B cell (primary cell): ENCODE measurements around the gene HS6ST2. TPM values are rescaled to one million over a fixed set of nuclear protein-coding genes. Genes with fewer than 3 reads are reported as not detected.

ENCODE experiments used
- ATAC-seq: fragments of 200-7000 bp; cut with Tn5 transposase; one replicate; pipeline ENCODE4 v1.10.0; 2021; ENCODE audit warnings: low read depth, mild to moderate bottlenecking, moderate number of reproducible peaks, moderate library complexity
- CTCF ChIA-PET: fragments of 350-600 bp; sonication (Branson Sonifier 250); formaldehyde crosslinking; loops from one replicate; lab custom pipeline; 2021; ENCODE audit warnings: antibody characterized with exemption, inconsistent platforms; lab: Charles Lee
- POLR2A ChIA-PET: fragments of 350-600 bp; sonication (Branson Sonifier 250); formaldehyde crosslinking; loops from one replicate; lab custom pipeline; 2021; ENCODE audit warnings: antibody characterized with exemption; lab: Charles Lee
- DNase-seq: peaks from one replicate; pipeline ENCODE4 v3.0.0; 2013
- H2AFZ ChIP-seq: 2 replicates; pipeline ENCODE4 v1.6.1; 2012; ENCODE audit warnings: mild to moderate bottlenecking, low read depth, low read length; ENCODE audit not compliant: insufficient read depth, poor library complexity, severe bottlenecking
- H3K27ac ChIP-seq, 2 donors: 1 replicate in 1 of 2; 2 replicates in 1 of 2; pipeline ENCODE4 v1.5.1; 2012 to 2013; ENCODE audit warnings: low read length in 2 of 2, mild to moderate bottlenecking in 2 of 2, moderate library complexity in 1 of 2
- H3K27me3 ChIP-seq, 4 experiments: fragments of 200-600 bp in 1 of 4; sonication (generic) in 1 of 4; replicated peaks in 1 of 4; 1 replicate in 2 of 4; 2 replicates in 2 of 4; pipeline versions ENCODE4 v1.6.1 to v1.7.0; 2013 to 2016; ENCODE audit warnings: low read length in 3 of 4, mild to moderate bottlenecking in 2 of 4, mixed read lengths in 1 of 4, moderate library complexity in 1 of 4; ENCODE audit not compliant: insufficient read depth in 4 of 4, control insufficient read depth in 3 of 4; ENCODE audit errors: control extremely low read depth in 1 of 4
- H3K36me3 ChIP-seq, 2 experiments: replicated peaks in 1 of 2; 1 replicate in 1 of 2; 2 replicates in 1 of 2; pipeline versions ENCODE4 v1.6.1 to v1.7.1; 2013; ENCODE audit warnings: low read length in 1 of 2; ENCODE audit not compliant: insufficient read depth in 2 of 2, control insufficient read depth in 1 of 2; ENCODE audit errors: control extremely low read depth in 1 of 2, extremely low read depth in 1 of 2
- H3K4me1 ChIP-seq, 2 donors: fragments of 200-600 bp in 1 of 2; sonication (generic) in 1 of 2; 1 replicate in 1 of 2; 2 replicates in 1 of 2; pipeline versions ENCODE4 v1.5.1 to v1.6.1; 2013 to 2017; ENCODE audit warnings: low read length in 2 of 2; ENCODE audit not compliant: control insufficient read depth in 2 of 2, insufficient read depth in 2 of 2
- H3K4me2 ChIP-seq: replicated peaks from 2 replicates; pipeline ENCODE3; 2012; ENCODE audit warnings: mild to moderate bottlenecking, low read depth, low read length; ENCODE audit not compliant: poor library complexity, severe bottlenecking
- H3K4me3 ChIP-seq, 5 experiments: fragments of 200-600 bp in 1 of 5; sonication (generic) in 1 of 5; 1 replicate in 3 of 5; 2 replicates in 2 of 5; pipeline versions ENCODE4 v1.5.1 to v1.7.0; 2011 to 2016; ENCODE audit warnings: low read length in 4 of 5, mild to moderate bottlenecking in 4 of 5, low read depth in 2 of 5, control low read depth in 1 of 5, moderate library complexity in 1 of 5; ENCODE audit not compliant: insufficient read depth in 1 of 5; ENCODE audit errors: control extremely low read depth in 1 of 5, extremely low read depth in 1 of 5
- H3K79me2 ChIP-seq: fragments of 200-600 bp; sonication (generic); one replicate; pipeline ENCODE4 v1.6.0; 2016; ENCODE audit warnings: low read length; ENCODE audit not compliant: control insufficient read depth, insufficient read depth
- H3K9ac ChIP-seq: fragments of 200-600 bp; sonication (generic); 2 replicates; pipeline ENCODE4 v1.6.1; 2017; ENCODE audit warnings: mild to moderate bottlenecking, low read length, moderate library complexity
- H3K9me3 ChIP-seq, 3 donors: one replicate each; pipeline versions ENCODE4 v1.6.1 to v1.7.1; 2013; ENCODE audit warnings: low read length in 2 of 3; ENCODE audit not compliant: control insufficient read depth in 2 of 3, insufficient read depth in 1 of 3; ENCODE audit errors: control extremely low read depth in 1 of 3
- H4K20me1 ChIP-seq: 2 replicates; pipeline ENCODE4 v1.6.0; 2012; ENCODE audit warnings: mild to moderate bottlenecking, low read length; ENCODE audit not compliant: insufficient read depth, control insufficient read depth, poor library complexity, severe bottlenecking
- H3K27ac Mint-ChIP-seq: one replicate; pipeline ENCODE4 v1.8.0; 2021; ENCODE audit warnings: mixed read lengths
- H3K27me3 Mint-ChIP-seq: one replicate; pipeline ENCODE4 v1.8.0; 2021; ENCODE audit warnings: mixed read lengths
- H3K4me1 Mint-ChIP-seq: one replicate; pipeline ENCODE4 v1.8.0; 2021; ENCODE audit warnings: mixed read lengths
- H3K4me3 Mint-ChIP-seq: one replicate; pipeline ENCODE4 v1.8.0; 2021; ENCODE audit warnings: mixed read lengths
- H3K9me3 Mint-ChIP-seq: one replicate; pipeline ENCODE4 v1.8.0; 2022; ENCODE audit warnings: mixed read lengths; ENCODE audit not compliant: insufficient read depth
- EZH2 ChIP-seq: IDR thresholded peaks from 2 replicates; pipeline ENCODE4 v1.6.1; 2012; ENCODE audit warnings: borderline replicate concordance, low read depth, mild to moderate bottlenecking, moderate library complexity, low read length; ENCODE audit not compliant: insufficient read depth, poor library complexity, severe bottlenecking
- WGBS: methylation state at CpG from one replicate; pipeline ENCODE4 v1.1.5; 2013; ENCODE audit warnings: missing lambda C conversion rate; ENCODE audit not compliant: insufficient coverage; 5-methylcytosine and 5-hydroxymethylcytosine counted together
- intact Hi-C: fragments of 100-400 bp; cut with micrococcal nuclease; formaldehyde crosslinking; loops from one replicate; pipeline ENCODE4 v1.10.0; 2022
- polyA plus RNA-seq: library from polyadenylated mRNA; depleted of rRNA; stranded (reverse); fragments of >200 nt; gene quantifications from 2 replicates; pipeline ENCODE4 v1.2.3, GENCODE V29; 2012
- total RNA-seq, 2 donors: library from RNA; stranded (reverse); fragments of 120-200 nt in 1 of 2; gene quantifications; 1 replicate in 1 of 2; 2 replicates in 1 of 2; pipeline versions ENCODE4 v1.2.3 to v1.2.4, GENCODE V29; 2013 to 2022
- TF ChIP-seq, protein P1 (sequence below): fragments of 200-600 bp; IDR thresholded peaks from one replicate; pipeline ENCODE4 v1.8.0; 2022; ENCODE audit warnings: antibody characterized with exemption, mild to moderate bottlenecking

The HS6ST2 gene
- total and polyA plus RNA-seq, 2 donors (not counting 1 experiment from before 2014, with no cell fraction given): not detected

- no peaks in the 10 kb centered on the region for H3K79me2 ChIP-seq
- no peak overlapping the region for H3K27ac Mint-ChIP-seq
- no peaks in the 10 kb centered on the region for H3K9me3 Mint-ChIP-seq
- POLR2A ChIA-PET: no interaction called here
- no peak overlapping the region for H3K4me3 Mint-ChIP-seq
- no peak overlapping the region for H3K27ac ChIP-seq
- TF ChIP-seq, protein P1, sequence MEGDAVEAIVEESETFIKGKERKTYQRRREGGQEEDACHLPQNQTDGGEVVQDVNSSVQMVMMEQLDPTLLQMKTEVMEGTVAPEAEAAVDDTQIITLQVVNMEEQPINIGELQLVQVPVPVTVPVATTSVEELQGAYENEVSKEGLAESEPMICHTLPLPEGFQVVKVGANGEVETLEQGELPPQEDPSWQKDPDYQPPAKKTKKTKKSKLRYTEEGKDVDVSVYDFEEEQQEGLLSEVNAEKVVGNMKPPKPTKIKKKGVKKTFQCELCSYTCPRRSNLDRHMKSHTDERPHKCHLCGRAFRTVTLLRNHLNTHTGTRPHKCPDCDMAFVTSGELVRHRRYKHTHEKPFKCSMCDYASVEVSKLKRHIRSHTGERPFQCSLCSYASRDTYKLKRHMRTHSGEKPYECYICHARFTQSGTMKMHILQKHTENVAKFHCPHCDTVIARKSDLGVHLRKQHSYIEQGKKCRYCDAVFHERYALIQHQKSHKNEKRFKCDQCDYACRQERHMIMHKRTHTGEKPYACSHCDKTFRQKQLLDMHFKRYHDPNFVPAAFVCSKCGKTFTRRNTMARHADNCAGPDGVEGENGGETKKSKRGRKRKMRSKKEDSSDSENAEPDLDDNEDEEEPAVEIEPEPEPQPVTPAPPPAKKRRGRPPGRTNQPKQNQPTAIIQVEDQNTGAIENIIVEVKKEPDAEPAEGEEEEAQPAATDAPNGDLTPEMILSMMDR: no peak
- no peak for TF ChIP-seq EZH2
- H3K36me3 ChIP-seq: no peaks in the 10 kb centered on the region
- H4K20me1 ChIP-seq: no peaks in the 10 kb centered on the region
- 90% methylated on average over 1 of the region's 1 CpG for WGBS
- no peaks in the 10 kb centered on the region for H3K9me3 ChIP-seq
- intact Hi-C loops: no loop called here
- no peaks in the 10 kb centered on the region for H3K27me3 ChIP-seq
- H3K4me1 ChIP-seq: no peaks in the 10 kb centered on the region
- H3K4me1 Mint-ChIP-seq: no peaks in the 10 kb centered on the region
- ATAC-seq (no peak), DNase-seq (no peak)
- H3K4me3 ChIP-seq: no peak overlapping the region
- peaks cover 12% of the 10 kb centered on the region for H3K27me3 Mint-ChIP-seq
- CTCF ChIA-PET: no interaction called here
- no peak overlapping the region for H3K4me2 ChIP-seq
- H2AFZ ChIP-seq: no peak overlapping the region
- no peak overlapping the region for H3K9ac ChIP-seq
Measured at GRCh38 chrX:132692526-132692925, 265.9 kb downstream of the HS6ST2 start.

DNA sequence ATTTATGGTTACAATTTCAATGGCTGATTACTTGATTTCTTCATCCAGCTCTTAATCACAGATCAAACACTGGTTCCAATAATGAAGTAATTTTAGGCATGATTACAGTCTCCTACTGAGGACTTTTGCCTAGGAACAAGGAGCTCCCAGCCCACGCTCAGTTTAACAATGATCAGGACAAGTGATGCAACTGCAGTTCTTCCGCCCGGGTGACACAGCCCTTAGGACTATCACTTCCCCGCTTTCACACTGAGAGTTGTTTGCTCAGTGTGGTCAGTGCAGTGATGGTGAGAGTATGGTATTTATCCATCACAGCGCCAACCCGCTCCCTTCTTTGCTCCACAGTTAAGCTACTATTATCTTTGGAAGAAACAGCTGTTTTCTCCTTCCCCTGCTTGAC lies 266.4 kb downstream of the HS6ST2 start:
- no peaks in the 10 kb centered on the region for H3K9me3 Mint-ChIP-seq

More for the DNA sequence above, 266.4 kb downstream of the HS6ST2 start:
- H3K4me3 ChIP-seq: no peak overlapping the region
- no peak overlapping the region for H3K27ac Mint-ChIP-seq
- H3K4me1 ChIP-seq: no peaks in the 10 kb centered on the region
- intact Hi-C loops: no loop called here
- whole genome bisulfite sequencing: 100% methylated on average over 1 of the region's 6 CpGs
- no peaks in the 10 kb centered on the region for H3K79me2 ChIP-seq
- no peak overlapping the region for H3K4me2 ChIP-seq
- H3K9me3 ChIP-seq: no peaks in the 10 kb centered on the region
- H3K4me1 Mint-ChIP-seq: no peaks in the 10 kb centered on the region
- H4K20me1 ChIP-seq: no peaks in the 10 kb centered on the region
- no peak overlapping the region for H3K27ac ChIP-seq
- H3K27me3 ChIP-seq: no peaks in the 10 kb centered on the region
- DNase-seq (no peak), ATAC-seq (no peak)
- H3K27me3 Mint-ChIP-seq: peaks cover 12% of the 10 kb centered on the region
- TF ChIP-seq, protein P1: no peak
- ChIA-PET CTCF (interaction anchor here (1.1 kb wide), 1 partner anchor 50 kb away, joined by 3 read pairs; no protein-coding TSS in a partner anchor), POLR2A (no interaction called here)
- no peak overlapping the region for H3K9ac ChIP-seq
- H3K4me3 Mint-ChIP-seq: no peak overlapping the region
- no peak overlapping the region for H2AFZ ChIP-seq
- H3K36me3 ChIP-seq: no peaks in the 10 kb centered on the region
